HG02973 (cell line): ENCODE data around the gene FCRL6.

Experiments
- ATAC-seq: cut with Tn5 transposase; IDR thresholded peaks from one replicate; pipeline ENCODE4 v1.9.1; 2021; ENCODE audit warnings: moderate library complexity; ENCODE audit not compliant: unreplicated experiment

Gene FCRL6

GRCh38 chr1:159799446-159799985 lies 2.6 kb upstream of the FCRL6 start:
- ATAC-seq = no peak

- no peak for ATAC-seq
Measured at GRCh38 chr1:159800177-159800930, 1.8 kb upstream of the FCRL6 start.

- no peak for ATAC-seq
Measured at GRCh38 chr1:159803956-159804689, 2.0 kb downstream of the FCRL6 start.

- no peak for ATAC-seq
Measured at GRCh38 chr1:159804924-159805323, 2.8 kb downstream of the FCRL6 start.

GRCh38 chr1:159815926-159816325 lies 13.8 kb downstream of the FCRL6 start:
- ATAC-seq = no peak

- ATAC-seq = no peak
Measured at GRCh38 chr1:159817276-159818041, 15.3 kb downstream of the FCRL6 start.

GRCh38 chr1:159821171-159821867 lies 19.2 kb downstream of the FCRL6 start:
- ATAC-seq = no peak

- no peak for ATAC-seq
Measured at GRCh38 chr1:159823406-159823805, 21.2 kb downstream of the FCRL6 start.

- no peak for ATAC-seq
Measured at GRCh38 chr1:159825564-159825963, 23.4 kb downstream of the FCRL6 start.

- ATAC-seq = peak; percentile 46
Measured at GRCh38 chr1:159826441-159827101, 24.4 kb downstream of the FCRL6 start, which contains the start of gene SLAMF8. Gene SLAMF8, plus strand, starts transcription at chr1:159826873. Its CDS starts 26 bp downstream, at chr1:159826899.

- no peak for ATAC-seq
Measured at GRCh38 chr1:159827102-159827490, 24.9 kb downstream of the FCRL6 start.

GRCh38 chr1:159827549-159827948 lies 25.4 kb downstream of the FCRL6 start:
- ATAC-seq = no peak

- ATAC-seq = no peak
Measured at GRCh38 chr1:159828176-159828575, 26.0 kb downstream of the FCRL6 start.

- ATAC-seq = no peak
Measured at GRCh38 chr1:159828581-159829272, 26.6 kb downstream of the FCRL6 start.

GRCh38 chr1:159829273-159829634 lies 27.1 kb downstream of the FCRL6 start:
- ATAC-seq = peak; percentile 66

GRCh38 chr1:159829822-159830465 lies 27.8 kb downstream of the FCRL6 start:
- no peak for ATAC-seq

GRCh38 chr1:159830722-159831121 lies 28.6 kb downstream of the FCRL6 start:
- ATAC-seq = no peak

- no peak for ATAC-seq
Measured at GRCh38 chr1:159831412-159832141, 29.4 kb downstream of the FCRL6 start.
